NCI-H460 (cell line): ENCODE results near the gene MCC. TPM values are rescaled to one million over a fixed set of nuclear protein-coding genes. Genes with fewer than 3 reads are reported as not detected.

Source experiments
- DNase-seq: peaks from one replicate; pipeline ENCODE4 v3.0.0-alpha.2; 2016; ENCODE audit warnings: low read depth; ENCODE audit errors: extremely low read depth
- small RNA-seq, 2 experiments: library from RNA; depleted of rRNA; stranded (forward); fragments of <200 nt; gene quantifications; one replicate each; pipeline ENCODE3, GENCODE V24; 2014
- total RNA-seq: library from RNA; depleted of rRNA; stranded (reverse); fragments of >200 nt; shearing (Covaris generic); gene quantifications from 2 replicates; pipeline ENCODE4 v1.2.3, GENCODE V29; 2014; rRNA removed

Gene MCC
- total RNA-seq, 1 experiment from 2014 or later = 19.5 TPM

- DNase-seq = peak; percentile 99
Observed at GRCh38 chr5:112976432-112977309, 511.6 kb downstream of the MCC start, which contains the start of gene DCP2. DCP2 (plus strand) TSS chr5:112976798; CDS start chr5:112976934, 136 bp downstream.

- DNase-seq = no peak
Observed at GRCh38 chr5:112975721-112976431, 512.4 kb downstream of the MCC start.

GRCh38 chr5:112974901-112975300 is 513.4 kb downstream of the MCC start:
- no peak for DNase-seq

GRCh38 chr5:112973904-112974303 is 514.3 kb downstream of the MCC start:
- DNase-seq = no peak

- no peak for DNase-seq
Observed at GRCh38 chr5:112973036-112973435, 515.2 kb downstream of the MCC start.

Small RNA genes lying within 50 kb of the gene (small RNA-seq; reads per million reads assigned to genes)
- 0 reads per million in 2 experiments for gene RNU4ATAC13P

Other genes with a start within 250 kb of the MCC start
- not detected in 2 replicates for gene TSSK1B, start 53.5 kb downstream of the MCC start, total RNA-seq
- gene YTHDC2, start 25.2 kb upstream of the MCC start, total RNA-seq = 12.0 and 16.5 TPM in 2 replicates